Brain microvascular endothelial cell (primary cell): ENCODE results near the gene ROMO1.
A peak's percentile ranks its signal among the peaks of the same experiment; 100 is the strongest.
"Not testable (repeated sequence)": the region's sequence is repeated elsewhere in the genome, so short reads cannot be mapped to it uniquely, and the experiment has no call there.

Experiments used
- DNase-seq: peaks from one replicate; pipeline ENCODE4 v3.0.0-alpha.2; 2020
- H3K27ac ChIP-seq: fragments of 250-450 bp; sonication (Bioruptor Pico); 2 replicates; pipeline ENCODE4 v1.5.1; 2020; ENCODE audit warnings: mild to moderate bottlenecking, moderate library complexity
- H3K27me3 ChIP-seq: fragments of 250-450 bp; sonication (Bioruptor Pico); replicated peaks from 2 replicates; pipeline ENCODE4 v1.5.1; 2020; ENCODE audit warnings: mild to moderate bottlenecking
- H3K36me3 ChIP-seq: fragments of 250-450 bp; sonication (Bioruptor Pico); replicated peaks from 2 replicates; pipeline ENCODE4 v1.5.1; 2020; ENCODE audit warnings: mild to moderate bottlenecking
- H3K4me3 ChIP-seq: 2 replicates; pipeline ENCODE4 v1.5.1; 2011; ENCODE audit warnings: low read depth, mild to moderate bottlenecking, control low read depth, low read length, moderate library complexity
- CTCF ChIP-seq: IDR thresholded peaks from 2 replicates; pipeline ENCODE4 v1.5.1; 2011; ENCODE audit warnings: low read depth, mild to moderate bottlenecking, moderate library complexity, low read length, control low read depth, inconsistent platforms; ENCODE audit errors: missing control alignments
- in situ Hi-C: cut with HindIII; loops from 2 replicates; pipeline ENCODE4 v1.10.0; 2017; ENCODE audit warnings: low sequenced_read_pairs, low pct_ligation_motif_present

ROMO1 gene

GRCh38 chr20:35686872-35687271, 12.3 kb upstream of the ROMO1 start:
- DNase-seq, H3K4me3 ChIP-seq, H3K27me3 ChIP-seq, H3K27ac ChIP-seq, in situ Hi-C loops: not testable (repeated sequence)
- H3K36me3 ChIP-seq: peaks cover 15% of the 10 kb centered on the region
- TF ChIP-seq CTCF: peak; percentile 40

DNA sequence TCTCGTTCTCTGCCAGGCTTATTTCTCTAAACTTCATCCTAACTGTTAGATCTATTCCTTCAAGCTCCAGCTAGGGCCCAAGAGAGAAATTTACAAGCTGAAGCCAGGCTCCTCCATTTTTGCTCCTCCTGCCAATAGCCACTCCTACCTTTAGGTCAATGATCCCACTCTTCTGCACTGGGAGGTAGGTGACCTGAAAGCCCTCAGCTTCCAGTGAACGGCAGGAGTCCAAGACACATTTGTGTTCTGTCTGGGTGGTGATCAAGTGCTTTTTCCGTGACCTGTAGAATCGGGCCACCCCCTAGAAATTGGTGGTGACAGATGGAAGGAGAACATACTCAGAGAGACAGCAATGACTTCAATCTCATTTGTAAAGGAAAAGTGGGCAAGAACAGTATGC, 8.9 kb upstream of the ROMO1 start:
- no peak for DNase-seq
- in situ Hi-C loops: no loop called here
- no peak for TF ChIP-seq CTCF
- Histone ChIP-seq H3K36me3 (peaks cover 21% of the 10 kb centered on the region), H3K4me3 (no peak overlapping the region), H3K27me3 (no peaks in the 10 kb centered on the region), H3K27ac (no peak overlapping the region)

DNA sequence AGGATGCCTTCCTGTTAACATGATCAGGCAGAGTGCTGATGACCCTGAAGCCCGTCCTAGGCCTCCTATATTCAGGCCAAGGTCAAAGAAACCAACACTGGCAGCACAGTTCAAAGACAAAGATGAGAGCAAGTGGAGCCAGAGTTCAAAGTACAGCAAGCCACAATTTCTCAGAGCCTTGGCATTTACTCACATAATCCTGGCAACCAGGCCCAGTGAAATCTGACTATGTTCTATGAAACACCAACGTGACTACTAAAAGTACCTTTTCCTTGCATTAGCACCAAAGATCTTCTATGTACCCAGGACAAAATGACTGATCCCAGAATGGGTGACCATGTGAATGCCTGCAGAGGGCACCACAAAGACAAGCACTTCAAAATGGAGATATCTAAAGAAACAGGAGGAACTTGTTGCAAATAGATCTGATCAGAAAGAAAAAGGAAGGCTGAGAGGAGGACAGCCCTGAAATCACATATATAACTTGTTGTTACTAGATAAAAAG, 3.9 kb upstream of the ROMO1 start:
- H3K27me3 ChIP-seq: no peaks in the 10 kb centered on the region
- no peak overlapping the region for H3K27ac ChIP-seq
- no peak for TF ChIP-seq CTCF
- no peak for DNase-seq
- in situ Hi-C loops: no loop called here
- peaks cover 7% of the 10 kb centered on the region for H3K36me3 ChIP-seq
- no peak overlapping the region for H3K4me3 ChIP-seq

DNA sequence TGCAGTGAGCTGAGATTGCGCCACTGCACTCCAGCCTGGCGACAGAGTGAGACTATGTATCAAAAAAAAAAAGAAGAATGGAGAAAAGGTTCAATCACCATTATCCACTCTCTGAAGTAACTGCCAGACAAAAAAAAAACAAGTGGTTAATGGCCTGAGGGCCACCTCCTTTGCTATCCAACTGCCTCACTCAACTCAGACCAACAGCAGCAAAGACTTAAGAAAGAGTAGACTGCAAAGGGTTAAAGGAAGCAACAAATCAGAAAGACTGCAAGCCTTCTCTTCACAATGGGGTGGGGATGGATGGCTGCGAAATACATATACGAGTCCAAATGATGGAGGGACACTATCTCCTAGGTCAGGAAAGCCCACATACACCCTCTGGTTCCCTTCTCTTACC, 3.2 kb upstream of the ROMO1 start:
- Histone ChIP-seq H3K27ac (no peak overlapping the region), H3K36me3 (peaks cover 7% of the 10 kb centered on the region), H3K4me3 (no peak overlapping the region), H3K27me3 (no peaks in the 10 kb centered on the region)
- DNase-seq: no peak
- in situ Hi-C loops: no loop called here
- no peak for TF ChIP-seq CTCF

GRCh38 chr20:35697696-35698297, 1.4 kb upstream of the ROMO1 start:
- no peak for DNase-seq
- Histone ChIP-seq H3K27ac (no peak overlapping the region), H3K36me3 (peaks cover 23% of the 10 kb centered on the region), H3K27me3 (no peaks in the 10 kb centered on the region), H3K4me3 (peak overlapping the region; percentile 99)
- in situ Hi-C loops: no loop called here
- TF ChIP-seq CTCF: no peak
